Measurements from ENCODE around the gene PTMS. TPM values are rescaled to one million over a fixed set of nuclear protein-coding genes. Genes with fewer than 3 reads are reported as not detected.

Gene PTMS
- total RNA-seq, 2 experiments from 2014 or later: 7.8 to 9.8 TPM

DNA sequence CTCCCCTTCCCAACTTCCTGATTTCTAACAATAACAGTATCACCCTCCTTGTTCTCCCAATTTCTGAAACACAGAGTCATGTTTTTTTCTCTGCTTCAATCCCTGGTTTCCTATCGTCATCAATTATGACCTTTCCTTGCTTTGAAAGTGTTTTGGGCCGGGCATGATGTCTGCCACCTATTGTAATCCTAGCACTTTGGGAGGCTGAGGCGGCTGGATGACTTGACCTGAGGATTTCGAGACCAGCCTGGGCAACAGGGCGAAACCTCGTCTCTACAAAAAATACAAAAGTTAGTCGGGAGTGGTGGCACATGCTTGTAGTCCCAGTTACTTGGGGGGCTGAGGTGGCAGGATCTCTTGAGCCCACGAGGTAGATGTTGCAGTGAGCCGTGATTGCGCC, 42.9 kb downstream of the PTMS start:
- BruUV-seq (replicated peaks): no TSS peak

DNA sequence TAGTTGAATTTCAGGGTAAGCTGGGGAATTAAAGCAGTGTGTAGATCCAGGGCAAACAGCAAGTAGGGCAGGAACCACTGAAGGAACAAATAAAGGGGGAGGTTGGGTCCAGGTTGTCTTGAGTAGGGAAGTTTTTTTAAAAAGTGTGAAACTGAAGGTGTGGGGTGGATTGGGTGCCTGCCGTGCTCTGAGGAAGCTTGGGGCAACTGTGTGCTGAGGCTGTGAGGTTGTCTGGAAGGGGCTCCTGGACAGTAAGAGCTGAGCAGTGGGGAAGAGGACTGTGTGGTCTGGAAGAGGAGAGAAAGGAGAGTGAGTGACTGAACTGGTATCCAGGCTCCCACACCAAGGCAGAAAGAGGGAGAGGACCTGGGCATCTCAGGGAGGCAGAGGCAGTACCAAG, 44.6 kb downstream of the PTMS start:
- ChIA-PET CTCF (ENCODE audit: unreplicated experiment) (no interaction called here), POLR2A (interaction anchor here (0.6 to 0.8 kb wide), 4 partner anchors 52 to 686 kb away, joined by 3 to 7 read pairs (median 4); partner anchors contain the start of gene VWF)
- Histone ChIP-seq H3K4me2 (ENCODE audit: low read length) (no peak overlapping the region), H3K36me3 (ENCODE audit: insufficient read depth, low read length) (no peaks in the 10 kb centered on the region), H3K9me3 (ENCODE audit: low read length) (no peaks in the 10 kb centered on the region), H4K20me1 (ENCODE audit: insufficient read depth, low read length) (no peaks in the 10 kb centered on the region), H3K4me3 (ENCODE audit: low read depth, low read length, poor library complexity, severe bottlenecking) (no peak overlapping the region), H2AFZ (ENCODE audit: low read length) (peak overlapping the region; percentile 61), H3K4me1 (ENCODE audit: insufficient read depth, low read length, poor library complexity, severe bottlenecking) (peaks cover 18% of the 10 kb centered on the region), H3K27ac (ENCODE audit: low read depth, low read length, poor library complexity, severe bottlenecking) (no peak overlapping the region), H3K79me2 (ENCODE audit: insufficient read depth, low read depth, low read length) (no peaks in the 10 kb centered on the region), H3K9me2 (ENCODE audit: insufficient read depth, low read length) (no peaks in the 10 kb centered on the region)
- BruUV-seq (replicated peaks): no TSS peak
- DNase-seq (ENCODE audit: low spot score): no peak
- intact Hi-C loops (cut with micrococcal nuclease; ENCODE audit: unreplicated experiment): no loop called here
- TF ChIP-seq, protein P1, sequence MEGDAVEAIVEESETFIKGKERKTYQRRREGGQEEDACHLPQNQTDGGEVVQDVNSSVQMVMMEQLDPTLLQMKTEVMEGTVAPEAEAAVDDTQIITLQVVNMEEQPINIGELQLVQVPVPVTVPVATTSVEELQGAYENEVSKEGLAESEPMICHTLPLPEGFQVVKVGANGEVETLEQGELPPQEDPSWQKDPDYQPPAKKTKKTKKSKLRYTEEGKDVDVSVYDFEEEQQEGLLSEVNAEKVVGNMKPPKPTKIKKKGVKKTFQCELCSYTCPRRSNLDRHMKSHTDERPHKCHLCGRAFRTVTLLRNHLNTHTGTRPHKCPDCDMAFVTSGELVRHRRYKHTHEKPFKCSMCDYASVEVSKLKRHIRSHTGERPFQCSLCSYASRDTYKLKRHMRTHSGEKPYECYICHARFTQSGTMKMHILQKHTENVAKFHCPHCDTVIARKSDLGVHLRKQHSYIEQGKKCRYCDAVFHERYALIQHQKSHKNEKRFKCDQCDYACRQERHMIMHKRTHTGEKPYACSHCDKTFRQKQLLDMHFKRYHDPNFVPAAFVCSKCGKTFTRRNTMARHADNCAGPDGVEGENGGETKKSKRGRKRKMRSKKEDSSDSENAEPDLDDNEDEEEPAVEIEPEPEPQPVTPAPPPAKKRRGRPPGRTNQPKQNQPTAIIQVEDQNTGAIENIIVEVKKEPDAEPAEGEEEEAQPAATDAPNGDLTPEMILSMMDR (conservative IDR thresholded peaks at IDR 0.05; ENCODE audit: low read length): no peak
- TF ChIP-seq EZH2phosphoT487 (IDR thresholded peaks at IDR 0.05; ENCODE audit: borderline replicate concordance, low read depth, low read length): no peak

More for the DNA sequence above, 42.9 kb downstream of the PTMS start:
- ChIA-PET CTCF (ENCODE audit: unreplicated experiment) (no interaction called here), POLR2A (interaction anchor here (1.1 kb wide), 1 partner anchor 17 kb away, joined by 3 read pairs; no protein-coding TSS in a partner anchor)
- DNase-seq (ENCODE audit: low spot score): no peak
- Histone ChIP-seq H3K79me2 (ENCODE audit: insufficient read depth, low read depth, low read length) (no peaks in the 10 kb centered on the region), H3K4me2 (ENCODE audit: low read length) (no peak overlapping the region), H3K9me2 (ENCODE audit: insufficient read depth, low read length) (no peaks in the 10 kb centered on the region), H3K27ac (ENCODE audit: low read depth, low read length, poor library complexity, severe bottlenecking) (no peak overlapping the region), H4K20me1 (ENCODE audit: insufficient read depth, low read length) (no peaks in the 10 kb centered on the region), H3K4me3 (ENCODE audit: low read depth, low read length, poor library complexity, severe bottlenecking) (no peak overlapping the region), H3K9me3 (ENCODE audit: low read length) (no peaks in the 10 kb centered on the region), H3K36me3 (ENCODE audit: insufficient read depth, low read length) (no peaks in the 10 kb centered on the region), H3K4me1 (ENCODE audit: insufficient read depth, low read length, poor library complexity, severe bottlenecking) (peaks cover 18% of the 10 kb centered on the region), H2AFZ (ENCODE audit: low read length) (no peak overlapping the region)
- intact Hi-C loops (cut with micrococcal nuclease; ENCODE audit: unreplicated experiment): no loop called here
- TF ChIP-seq, protein P1 (conservative IDR thresholded peaks at IDR 0.05; ENCODE audit: low read length): no peak
- no peak for TF ChIP-seq EZH2phosphoT487 (IDR thresholded peaks at IDR 0.05; ENCODE audit: borderline replicate concordance, low read depth, low read length)

DNA sequence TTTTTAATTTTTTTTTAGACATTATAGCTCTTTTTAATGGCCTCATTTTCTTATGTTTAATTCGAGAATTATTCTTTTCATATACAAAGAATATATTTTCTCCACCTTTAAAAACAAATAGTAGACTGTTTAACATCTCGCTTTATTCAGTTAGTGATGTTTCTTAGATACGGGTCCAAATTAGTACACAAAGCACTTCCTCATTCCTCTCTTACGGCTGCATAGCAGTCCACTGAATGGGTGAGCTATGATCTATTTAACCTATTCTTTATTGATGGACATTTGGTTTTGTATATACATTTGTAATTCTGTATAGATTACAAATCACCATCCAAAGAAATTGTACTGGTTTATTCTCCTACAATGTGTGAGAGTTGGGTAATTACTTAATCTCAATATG, 47.2 kb downstream of the PTMS start:
- Histone ChIP-seq H3K9me3 (ENCODE audit: low read length) (no peaks in the 10 kb centered on the region), H3K79me2 (ENCODE audit: insufficient read depth, low read depth, low read length) (no peaks in the 10 kb centered on the region), H3K4me3 (ENCODE audit: low read depth, low read length, poor library complexity, severe bottlenecking) (no peak overlapping the region), H2AFZ (ENCODE audit: low read length) (no peak overlapping the region), H3K36me3 (ENCODE audit: insufficient read depth, low read length) (no peaks in the 10 kb centered on the region), H3K9me2 (ENCODE audit: insufficient read depth, low read length) (no peaks in the 10 kb centered on the region), H3K4me2 (ENCODE audit: low read length) (no peak overlapping the region), H3K4me1 (ENCODE audit: insufficient read depth, low read length, poor library complexity, severe bottlenecking) (peaks cover 18% of the 10 kb centered on the region), H4K20me1 (ENCODE audit: insufficient read depth, low read length) (no peaks in the 10 kb centered on the region), H3K27ac (ENCODE audit: low read depth, low read length, poor library complexity, severe bottlenecking) (no peak overlapping the region)
- intact Hi-C loops (cut with micrococcal nuclease; ENCODE audit: unreplicated experiment): no loop called here
- no TSS peak for BruUV-seq (replicated peaks)
- DNase-seq (ENCODE audit: low spot score): no peak
- POLR2A ChIA-PET: interaction anchor here (0.6 to 1.3 kb wide), 2 partner anchors 17 to 60 kb away, joined by 3 to 5 read pairs; no protein-coding TSS in a partner anchor
- TF ChIP-seq EZH2phosphoT487 (IDR thresholded peaks at IDR 0.05; ENCODE audit: borderline replicate concordance, low read depth, low read length): no peak
- TF ChIP-seq, protein P1 (conservative IDR thresholded peaks at IDR 0.05; ENCODE audit: low read length): no peak
- CTCF ChIA-PET (ENCODE audit: unreplicated experiment): no interaction called here
